ENCODE measurements around the gene MAP3K2.

DNA sequence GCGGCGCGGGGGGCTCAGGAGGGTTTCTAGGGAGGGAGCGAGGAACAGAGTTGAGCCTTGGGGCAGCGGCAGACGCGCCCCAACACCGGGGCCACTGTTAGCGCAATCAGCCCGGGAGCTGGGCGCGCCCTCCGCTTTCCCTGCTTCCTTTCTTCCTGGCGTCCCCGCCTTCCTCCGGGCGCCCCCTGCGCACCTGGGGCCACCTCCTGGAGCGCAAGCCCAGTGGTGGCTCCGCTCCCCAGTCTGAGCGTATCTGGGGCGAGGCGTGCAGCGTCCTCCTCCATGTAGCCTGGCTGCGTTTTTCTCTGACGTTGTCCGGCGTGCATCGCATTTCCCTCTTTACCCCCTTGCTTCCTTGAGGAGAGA is 35.7 kb upstream of the MAP3K2 start:
- TF ChIP-seq, protein P1, sequence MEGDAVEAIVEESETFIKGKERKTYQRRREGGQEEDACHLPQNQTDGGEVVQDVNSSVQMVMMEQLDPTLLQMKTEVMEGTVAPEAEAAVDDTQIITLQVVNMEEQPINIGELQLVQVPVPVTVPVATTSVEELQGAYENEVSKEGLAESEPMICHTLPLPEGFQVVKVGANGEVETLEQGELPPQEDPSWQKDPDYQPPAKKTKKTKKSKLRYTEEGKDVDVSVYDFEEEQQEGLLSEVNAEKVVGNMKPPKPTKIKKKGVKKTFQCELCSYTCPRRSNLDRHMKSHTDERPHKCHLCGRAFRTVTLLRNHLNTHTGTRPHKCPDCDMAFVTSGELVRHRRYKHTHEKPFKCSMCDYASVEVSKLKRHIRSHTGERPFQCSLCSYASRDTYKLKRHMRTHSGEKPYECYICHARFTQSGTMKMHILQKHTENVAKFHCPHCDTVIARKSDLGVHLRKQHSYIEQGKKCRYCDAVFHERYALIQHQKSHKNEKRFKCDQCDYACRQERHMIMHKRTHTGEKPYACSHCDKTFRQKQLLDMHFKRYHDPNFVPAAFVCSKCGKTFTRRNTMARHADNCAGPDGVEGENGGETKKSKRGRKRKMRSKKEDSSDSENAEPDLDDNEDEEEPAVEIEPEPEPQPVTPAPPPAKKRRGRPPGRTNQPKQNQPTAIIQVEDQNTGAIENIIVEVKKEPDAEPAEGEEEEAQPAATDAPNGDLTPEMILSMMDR (conservative IDR thresholded peaks at IDR 0.05; ENCODE audit: low read depth, low read length) = no peak
- TF ChIP-seq EZH2 (IDR thresholded peaks at IDR 0.05; ENCODE audit: low read length, unreplicated experiment) (no peak), EZH2phosphoT487 (IDR thresholded peaks at IDR 0.05; ENCODE audit: borderline replicate concordance, low read length) (no peak)

Data from PC-3 (cell line).